Sciatic nerve (tissue), 2 donors: ENCODE results near the gene MYH3. TPM values are rescaled to one million over a fixed set of nuclear protein-coding genes. Genes with fewer than 3 reads are reported as not detected.

ENCODE experiments used
- ATAC-seq: fragments of 200-7000 bp; cut with Tn5 transposase; one replicate; pipeline ENCODE4 v1.9.1; 2020; ENCODE audit warnings: mild to moderate bottlenecking, moderate library complexity
- DNase-seq: peaks from one replicate; pipeline ENCODE4 v3.0.0-alpha.2; 2020; ENCODE audit warnings: low spot score
- intact Hi-C: fragments of 100-400 bp; cut with DNase I; formaldehyde crosslinking; loops from one replicate; pipeline ENCODE4 v1.14.2; 2022
- total RNA-seq: library from RNA; stranded (reverse); fragmentation: NEBNext Ultra II Directional; extraction: Animal tissue kit (Norgen Biotek cat#: 25700); gene quantifications from one replicate; pipeline ENCODE4 v1.2.1, GENCODE V29; 2021
- donor health status: DM: no; HTN: no; CAD: no.
- donor health status: DM: no; HTN: no; CAD: no.

The MYH3 gene
- total RNA-seq, 1 donor from 2014 or later = 4.3 TPM

GRCh38 chr17:10652984-10653659, 4.0 kb downstream of the MYH3 start:
- DNase-seq = no peak
- peak; percentile 38 for ATAC-seq
- intact Hi-C loops = no loop called here

DNA sequence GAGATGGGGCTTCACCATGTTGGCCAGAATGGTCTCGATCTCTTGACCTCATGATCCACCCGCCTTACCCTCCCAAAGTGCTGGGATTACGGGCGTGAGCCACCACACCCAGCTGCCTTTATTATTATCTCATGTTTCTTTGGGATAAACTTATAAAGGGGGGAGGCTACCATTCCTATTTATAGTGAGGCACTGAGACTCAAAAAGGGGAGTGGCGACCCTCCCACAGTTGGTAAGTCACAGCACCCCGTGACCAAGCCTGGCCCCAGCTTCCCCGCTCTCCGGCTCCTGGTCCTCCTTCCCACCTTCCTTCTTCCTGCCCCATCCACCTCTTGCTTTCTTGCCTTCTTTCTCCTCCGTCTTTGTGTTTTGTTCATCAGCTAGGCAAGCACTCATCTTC, 5.2 kb downstream of the MYH3 start:
- intact Hi-C loops = no loop called here

GRCh38 chr17:10649602-10650001, 7.5 kb downstream of the MYH3 start:
- DNase-seq (no peak), ATAC-seq (no peak)
- intact Hi-C loops = loop anchor here (10.0 kb wide), 1 partner anchor 195 kb away; no protein-coding TSS in a partner anchor

More for the DNA sequence above, 5.2 kb downstream of the MYH3 start:
- DNase-seq = no peak
- ATAC-seq = no peak

- DNase-seq (no peak), ATAC-seq (no peak)
- intact Hi-C loops = loop anchor here (10.0 kb wide), 1 partner anchor 196 kb away; no protein-coding TSS in a partner anchor
These were observed 8.2 kb downstream of the MYH3 start for GRCh38 chr17:10648956-10649355.

- ATAC-seq (no peak), DNase-seq (no peak)
- intact Hi-C loops = loop anchor here (10.0 kb wide), 1 partner anchor 196 kb away; no protein-coding TSS in a partner anchor
These were observed 8.7 kb downstream of the MYH3 start for GRCh38 chr17:10648381-10648780.

DNA sequence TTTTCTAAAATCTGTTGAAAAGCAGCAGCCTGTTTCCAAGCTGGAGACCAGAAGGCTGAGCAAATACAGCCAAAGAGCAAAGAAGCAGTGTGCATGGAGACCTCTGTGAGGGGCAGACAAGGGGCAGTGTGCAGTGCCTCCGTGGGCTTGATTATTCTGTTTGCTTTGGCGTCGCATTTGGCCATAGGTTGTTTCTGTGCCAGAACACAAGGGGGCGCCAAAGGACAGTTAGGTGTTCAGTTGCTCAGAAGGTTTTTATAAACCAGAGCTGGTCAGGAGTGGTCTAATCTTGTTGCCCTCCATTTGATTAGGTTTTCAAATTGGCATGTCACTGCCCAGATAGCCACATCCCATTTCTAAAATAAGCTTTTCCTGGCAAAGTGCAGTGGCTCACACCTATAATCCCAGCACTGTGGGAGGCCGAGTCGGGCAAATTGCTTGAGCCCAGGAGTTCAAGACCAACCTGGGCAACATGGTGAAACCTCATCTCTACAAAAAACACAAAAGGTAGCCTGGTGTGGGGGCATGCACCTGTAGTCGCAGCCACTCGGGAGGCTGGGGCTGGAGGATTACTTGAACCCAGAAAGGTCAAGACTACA, 10.6 kb downstream of the MYH3 start:
- DNase-seq = peak; percentile 85
- intact Hi-C loops = loop anchor here (10.0 kb wide), 1 partner anchor 198 kb away; no protein-coding TSS in a partner anchor

GRCh38 chr17:10640475-10640874, 16.6 kb downstream of the MYH3 start:
- intact Hi-C loops = loop anchor here (10.0 kb wide), 1 partner anchor 204 kb away; no protein-coding TSS in a partner anchor
- DNase-seq (no peak), ATAC-seq (no peak)

More for the DNA sequence above, 10.6 kb downstream of the MYH3 start:
- ATAC-seq = peak; percentile 81

DNA sequence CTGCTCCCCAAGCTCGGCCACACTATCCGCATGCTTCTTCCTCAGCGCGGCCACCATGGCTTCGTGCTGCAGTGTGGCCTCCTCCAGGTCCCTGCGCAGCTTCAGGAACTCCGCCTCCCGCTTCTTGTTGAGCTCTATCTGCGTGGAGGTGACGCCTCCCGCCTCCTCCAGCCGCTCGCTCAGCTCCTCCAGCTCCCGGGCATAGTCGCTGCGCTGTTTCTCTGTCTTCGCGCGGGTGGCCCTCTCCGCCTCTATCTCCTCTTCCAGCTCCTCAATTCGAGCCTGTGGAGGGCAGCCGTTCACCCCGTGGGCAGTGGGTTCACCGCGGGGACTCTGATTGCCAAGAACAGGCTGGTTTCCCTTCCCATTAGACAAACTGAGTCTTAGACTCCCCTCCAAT, 19.0 kb downstream of the MYH3 start:
- ATAC-seq = no peak
- DNase-seq = no peak
- intact Hi-C loops = no loop called here

DNA sequence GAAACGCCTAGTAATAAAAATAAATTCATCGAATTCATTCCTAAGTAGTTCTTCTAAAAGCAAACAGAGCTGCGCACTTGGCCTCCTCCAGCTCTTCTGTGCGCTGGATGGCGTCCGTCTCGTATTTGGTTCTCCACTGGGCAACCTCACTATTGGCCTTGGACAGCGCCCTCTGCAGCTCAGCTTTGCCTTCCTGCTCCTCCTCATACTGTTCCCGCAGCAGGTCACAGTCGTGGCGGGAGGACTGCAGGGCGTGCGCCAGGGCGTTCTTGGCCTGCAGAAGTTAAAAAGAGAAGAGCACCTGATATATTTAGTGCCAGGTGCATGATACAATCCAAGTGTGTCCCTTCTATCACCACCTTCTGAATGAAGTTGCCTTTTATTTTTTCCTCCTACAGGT, 21.8 kb downstream of the MYH3 start:
- intact Hi-C loops = no loop called here
- ATAC-seq = no peak
- DNase-seq = no peak

DNA sequence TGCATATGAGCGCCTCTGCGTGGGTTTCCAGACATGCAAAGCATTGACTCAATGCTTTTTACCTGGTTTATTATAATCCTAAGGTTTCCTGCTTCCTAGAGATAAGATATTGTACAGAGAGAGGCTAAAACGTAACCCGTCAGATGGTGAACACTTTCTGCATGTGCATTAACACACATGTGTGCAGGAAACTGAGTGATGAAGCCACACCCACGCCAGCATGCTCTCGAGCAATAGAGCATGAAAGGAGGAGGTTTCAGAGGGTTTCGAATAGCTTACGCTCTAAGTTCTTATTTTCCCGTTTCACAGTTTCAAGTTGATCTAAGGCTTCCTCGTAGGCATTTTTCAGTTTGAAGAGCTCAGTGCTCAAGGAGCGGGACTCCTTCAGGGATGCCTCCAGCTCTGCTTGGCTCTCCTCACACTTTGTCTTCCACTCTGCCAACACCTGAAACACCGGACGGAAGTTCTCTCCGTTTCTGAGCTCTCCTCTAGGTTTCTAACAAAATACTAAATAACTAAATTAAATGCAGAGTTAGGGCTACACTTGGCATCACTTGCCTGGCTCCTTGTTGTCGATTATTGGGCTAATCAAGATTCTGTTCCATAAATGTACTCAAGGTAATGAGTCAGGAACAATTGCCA, 23.2 kb downstream of the MYH3 start:
- intact Hi-C loops = no loop called here
- ATAC-seq = no peak
- no peak for DNase-seq

- ATAC-seq (no peak), DNase-seq (no peak)
- intact Hi-C loops = no loop called here
These were observed 25.4 kb downstream of the MYH3 start for GRCh38 chr17:10631701-10632100.

DNA sequence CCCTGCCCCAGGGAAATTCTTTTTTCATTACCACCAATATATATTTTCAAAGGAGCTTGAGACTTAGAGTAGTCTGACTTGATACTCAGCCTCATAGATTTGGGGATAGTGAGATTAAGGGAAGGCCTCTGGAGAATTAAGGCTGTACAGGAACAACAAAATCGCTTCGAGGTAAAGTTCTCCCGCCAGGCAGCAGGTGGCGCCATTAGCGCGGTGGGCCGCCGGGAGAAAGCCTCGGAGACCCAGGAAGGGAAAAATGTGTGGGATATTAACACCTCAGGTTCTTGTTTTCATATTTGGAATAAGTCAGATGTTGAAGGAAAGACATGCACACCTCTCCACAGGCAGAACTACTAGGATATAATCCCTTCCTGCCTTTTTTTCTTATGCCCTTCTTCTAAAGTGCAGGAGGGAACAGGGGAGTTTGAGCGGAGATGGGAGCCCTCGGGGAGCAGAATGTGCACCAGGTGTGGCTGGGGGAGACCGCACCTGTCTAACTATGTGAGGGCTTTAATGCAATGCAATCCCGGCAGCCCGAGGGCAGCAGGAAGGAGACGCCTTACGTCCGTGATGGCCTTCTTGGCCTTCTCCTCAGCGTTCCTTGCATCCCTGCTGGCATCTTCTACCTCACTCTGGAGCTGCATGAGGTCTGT, 25.9 kb downstream of the MYH3 start:
- DNase-seq = no peak

DNA sequence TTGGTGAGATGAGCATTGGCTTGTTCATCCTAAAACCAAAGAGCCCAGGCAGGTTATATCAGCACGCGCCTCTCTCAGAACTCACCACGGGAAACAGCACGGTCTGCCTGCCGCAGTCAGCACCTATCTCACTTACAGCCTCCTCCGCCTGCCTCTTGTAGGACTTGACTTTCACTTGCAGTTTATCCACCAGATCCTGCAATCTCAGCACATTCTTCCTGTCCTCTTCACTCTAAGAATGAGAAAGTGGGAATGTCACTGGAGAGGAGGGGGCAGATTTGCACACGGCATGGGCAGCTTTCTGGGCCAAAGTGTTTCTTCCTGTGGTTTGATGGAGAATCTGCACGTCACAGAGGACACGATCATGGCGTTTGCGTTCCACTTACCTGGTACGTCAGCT, 27.4 kb downstream of the MYH3 start:
- intact Hi-C loops = no loop called here
- no peak for DNase-seq
- no peak for ATAC-seq

More for the DNA sequence above, 25.9 kb downstream of the MYH3 start:
- no peak for ATAC-seq
- intact Hi-C loops = no loop called here

DNA sequence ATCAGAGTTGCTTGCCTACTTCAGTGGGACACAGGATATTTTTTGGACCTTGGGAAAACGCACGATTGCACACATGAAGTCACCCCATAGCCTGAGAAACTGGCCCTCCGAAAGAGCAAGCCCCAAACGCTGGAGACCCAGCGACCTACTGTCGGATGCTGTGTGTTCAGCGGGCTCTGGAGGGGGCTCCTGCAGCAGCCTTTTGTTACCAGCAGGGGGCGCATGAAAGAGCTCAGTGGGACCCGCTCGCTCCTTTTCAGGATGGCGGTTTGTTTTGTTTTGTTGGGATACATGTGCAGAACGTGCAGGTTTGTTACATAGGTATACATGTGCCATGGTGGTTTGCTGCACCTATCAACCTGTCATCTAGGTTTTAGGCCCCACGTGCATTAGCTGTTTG, 28.4 kb downstream of the MYH3 start:
- intact Hi-C loops = no loop called here
- DNase-seq (no peak), ATAC-seq (no peak)

GRCh38 chr17:10626390-10626789, 30.7 kb downstream of the MYH3 start:
- ATAC-seq = no peak
- DNase-seq = no peak
- intact Hi-C loops = no loop called here

DNA sequence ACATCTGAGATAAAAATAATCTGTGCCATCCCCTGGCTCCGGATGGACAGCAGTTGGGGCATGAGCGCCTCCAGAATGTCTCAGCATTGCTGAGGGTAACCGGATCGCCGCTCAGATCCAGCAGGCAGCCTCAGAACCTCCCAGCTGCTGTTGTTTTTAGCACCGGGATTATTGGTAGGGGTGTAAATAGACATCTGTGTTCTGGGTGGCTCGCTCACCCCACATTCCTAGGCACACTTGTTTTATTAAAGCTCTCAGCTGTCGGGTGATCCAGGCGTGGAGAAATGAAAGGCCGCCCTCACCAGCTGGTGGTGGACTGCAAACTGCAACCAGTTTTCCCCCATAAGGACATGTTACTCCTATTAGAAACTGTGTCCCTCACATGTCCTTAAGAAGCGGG, 32.1 kb downstream of the MYH3 start:
- intact Hi-C loops = no loop called here
- no peak for ATAC-seq
- DNase-seq = no peak

DNA sequence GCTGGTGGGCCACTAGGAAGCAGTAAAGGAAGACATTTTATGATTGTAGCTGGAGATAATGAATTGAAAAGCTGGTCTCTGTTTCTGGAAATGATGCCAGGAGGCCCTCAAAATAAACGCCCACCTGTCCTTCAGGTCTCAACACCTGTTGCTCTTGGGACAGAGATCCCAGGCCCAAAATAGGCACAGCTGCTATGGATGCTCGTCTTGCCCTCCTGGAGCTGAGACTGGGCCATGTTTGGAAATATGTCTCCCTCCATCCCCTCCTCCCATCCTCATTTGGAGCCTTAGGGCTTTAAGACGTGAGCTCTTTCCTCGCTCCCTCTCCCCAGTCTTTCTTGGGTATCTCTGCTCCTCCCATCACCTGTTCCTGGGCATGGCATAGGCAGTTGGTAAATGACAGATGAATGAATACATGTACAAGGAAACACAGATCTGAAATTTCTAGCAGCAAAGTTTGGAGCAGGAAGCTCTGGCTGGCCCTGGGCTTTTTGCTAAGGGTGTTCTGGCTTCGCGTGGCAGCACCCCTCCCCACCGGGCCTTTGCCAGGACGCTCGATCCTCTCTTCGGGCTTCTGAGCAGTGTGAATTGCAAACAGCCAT, 33.3 kb downstream of the MYH3 start:
- ATAC-seq = no peak
- DNase-seq = no peak
- intact Hi-C loops = no loop called here

- ATAC-seq = no peak
- no peak for DNase-seq
- intact Hi-C loops = no loop called here
These were observed 34.3 kb downstream of the MYH3 start for GRCh38 chr17:10622617-10623485.
